GM13977 (cell line): Measurements from ENCODE around the gene WRAP73.

ENCODE experiments used
- DNase-seq: peaks from one replicate; pipeline ENCODE4 v3.0.0; 2012; ENCODE audit warnings: low spot score
- in situ Hi-C: fragments of 300-500 bp; cut with MboI; formaldehyde crosslinking; loops from one replicate; pipeline ENCODE4 v1.12.0; 2022; ENCODE audit warnings: low sequenced_read_pairs, low pct_unique_long_range_greater_than_20kb, mixed read lengths, inconsistent platforms; ENCODE audit not compliant: unreplicated experiment
- TF ChIP-seq, protein P1 (sequence below): IDR thresholded peaks from 2 replicates; pipeline ENCODE4 v1.5.1; 2012; ENCODE audit warnings: mild to moderate bottlenecking, control low read depth; ENCODE audit not compliant: insufficient read depth; ENCODE audit errors: extremely low read depth, missing control alignments

WRAP73 gene

DNA sequence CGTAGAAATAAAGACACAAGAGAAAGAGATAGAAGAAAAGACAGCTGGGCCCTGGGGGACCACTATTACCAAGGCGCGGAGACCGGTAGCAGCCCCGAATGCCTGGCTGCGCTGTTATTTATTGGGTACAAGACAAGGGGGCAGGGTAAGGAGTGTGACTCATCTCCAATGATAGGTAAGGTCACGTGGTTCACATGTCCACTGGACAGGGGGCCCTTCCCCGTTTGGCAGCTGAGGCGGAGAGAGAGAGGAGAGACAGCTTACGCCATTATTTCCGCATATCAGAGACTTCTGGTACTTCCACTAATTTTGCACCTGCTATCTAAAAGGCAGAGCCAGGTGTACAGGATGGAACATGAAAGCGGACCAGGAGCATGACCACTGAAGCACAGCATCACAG, 29.2 kb downstream of the WRAP73 start:
- in situ Hi-C loops: no loop called here
- DNase-seq: no peak
- TF ChIP-seq, protein P1, sequence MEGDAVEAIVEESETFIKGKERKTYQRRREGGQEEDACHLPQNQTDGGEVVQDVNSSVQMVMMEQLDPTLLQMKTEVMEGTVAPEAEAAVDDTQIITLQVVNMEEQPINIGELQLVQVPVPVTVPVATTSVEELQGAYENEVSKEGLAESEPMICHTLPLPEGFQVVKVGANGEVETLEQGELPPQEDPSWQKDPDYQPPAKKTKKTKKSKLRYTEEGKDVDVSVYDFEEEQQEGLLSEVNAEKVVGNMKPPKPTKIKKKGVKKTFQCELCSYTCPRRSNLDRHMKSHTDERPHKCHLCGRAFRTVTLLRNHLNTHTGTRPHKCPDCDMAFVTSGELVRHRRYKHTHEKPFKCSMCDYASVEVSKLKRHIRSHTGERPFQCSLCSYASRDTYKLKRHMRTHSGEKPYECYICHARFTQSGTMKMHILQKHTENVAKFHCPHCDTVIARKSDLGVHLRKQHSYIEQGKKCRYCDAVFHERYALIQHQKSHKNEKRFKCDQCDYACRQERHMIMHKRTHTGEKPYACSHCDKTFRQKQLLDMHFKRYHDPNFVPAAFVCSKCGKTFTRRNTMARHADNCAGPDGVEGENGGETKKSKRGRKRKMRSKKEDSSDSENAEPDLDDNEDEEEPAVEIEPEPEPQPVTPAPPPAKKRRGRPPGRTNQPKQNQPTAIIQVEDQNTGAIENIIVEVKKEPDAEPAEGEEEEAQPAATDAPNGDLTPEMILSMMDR: no peak

DNA sequence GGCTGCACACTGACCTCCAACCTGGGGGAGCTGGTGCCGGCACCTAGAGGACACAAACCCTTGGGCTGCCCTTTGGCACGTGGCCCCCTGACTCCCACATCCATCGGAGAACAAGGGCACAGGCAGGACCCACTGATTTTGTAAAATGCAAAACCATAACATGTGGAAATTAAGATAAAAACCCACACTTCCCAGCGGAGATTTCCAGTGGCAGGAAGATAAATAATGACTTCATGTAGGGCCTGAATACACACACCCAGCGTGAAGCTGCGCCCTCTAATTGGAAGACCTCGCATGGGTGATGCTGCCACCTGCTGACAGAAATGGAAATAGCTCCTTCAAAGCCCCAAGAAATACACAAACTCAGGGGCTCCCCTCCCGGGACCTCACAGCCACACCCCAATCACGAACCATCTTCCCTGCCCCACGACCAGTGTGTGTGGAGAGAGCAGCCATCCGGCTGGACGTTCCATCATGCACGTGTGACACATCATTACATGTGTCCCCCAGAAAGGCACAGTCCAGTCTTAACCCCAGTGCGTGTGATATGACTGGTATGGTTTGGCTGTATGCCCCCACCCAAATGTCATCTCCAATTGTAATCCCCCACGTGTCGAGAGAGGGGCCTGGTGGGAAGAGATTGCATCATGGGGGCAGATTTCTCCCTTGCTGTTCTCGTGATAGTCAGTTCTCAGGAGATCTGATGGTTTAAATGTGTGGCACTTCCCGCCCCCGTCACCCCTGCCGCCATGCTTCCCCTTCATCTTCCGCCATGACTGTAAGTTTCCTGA, 30.8 kb downstream of the WRAP73 start:
- TF ChIP-seq, protein P1: peak; percentile 81
- in situ Hi-C loops: no loop called here
- peak; percentile 89 for DNase-seq

DNA sequence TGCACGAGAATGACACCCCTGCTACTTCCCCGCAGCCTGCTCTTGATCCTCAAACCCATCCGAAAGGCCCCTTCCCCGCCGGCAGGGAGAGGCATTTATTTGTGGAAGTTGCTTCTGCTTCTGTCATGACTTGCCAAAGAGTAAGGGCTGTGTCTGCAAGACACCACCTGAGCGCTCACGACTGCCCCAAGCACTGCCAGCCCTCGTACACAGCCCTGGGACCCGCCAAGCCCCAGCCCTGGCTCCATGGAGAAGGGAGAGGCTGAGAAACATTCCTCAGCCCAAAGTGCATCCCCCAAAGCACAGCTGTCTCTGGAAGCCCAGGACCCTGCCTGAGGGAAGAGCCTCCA, 31.4 kb downstream of the WRAP73 start:
- in situ Hi-C loops: no loop called here
- no peak for DNase-seq
- TF ChIP-seq, protein P1: no peak

DNA sequence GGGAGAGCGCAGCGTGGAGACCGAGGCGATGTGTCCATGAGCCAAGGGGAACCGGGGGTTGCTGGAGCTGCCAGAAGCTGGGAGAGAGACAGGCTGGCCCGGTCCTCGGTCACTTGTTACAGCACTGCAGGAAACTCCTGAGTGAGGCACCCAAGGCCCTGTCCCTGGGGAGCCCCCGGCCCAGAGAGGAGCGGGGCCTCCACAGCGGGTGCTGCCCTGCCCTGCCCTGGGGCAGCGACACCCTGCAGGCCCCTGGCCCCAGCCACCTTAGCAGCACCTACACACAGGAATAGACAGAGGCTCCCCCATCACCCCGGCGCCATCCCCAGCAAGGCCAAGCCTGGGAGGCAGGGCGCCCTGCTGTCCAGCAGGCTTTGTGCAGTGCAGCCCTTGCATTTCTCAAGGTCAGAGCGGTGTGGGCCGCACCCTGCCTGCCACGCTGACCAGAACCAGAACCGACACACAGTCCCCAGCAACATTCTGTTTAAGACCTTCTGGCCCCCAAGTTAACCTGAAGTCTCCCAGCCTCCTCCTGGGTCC, 32.0 kb downstream of the WRAP73 start:
- in situ Hi-C loops: no loop called here
- DNase-seq: no peak
- TF ChIP-seq, protein P1: no peak

DNA sequence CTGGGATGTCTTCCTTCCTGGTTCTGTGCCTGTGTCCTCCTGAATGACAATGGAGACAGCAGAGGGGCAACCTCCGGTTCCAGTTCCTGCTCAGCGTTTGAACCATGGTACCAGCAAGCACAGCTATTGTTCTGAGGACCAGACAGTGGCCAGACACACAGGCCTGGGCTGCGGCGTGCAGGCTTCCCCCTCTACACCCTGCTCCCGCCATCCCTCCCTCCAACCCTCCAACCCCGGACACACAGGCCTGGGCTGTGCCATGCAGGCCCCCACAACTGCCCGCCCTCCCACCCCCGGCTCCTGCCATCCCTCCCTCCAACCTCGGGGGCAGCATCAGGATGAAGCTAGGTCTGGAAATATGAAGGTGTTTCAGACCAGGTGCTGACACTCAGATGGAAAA, 33.0 kb downstream of the WRAP73 start:
- TF ChIP-seq, protein P1: no peak
- in situ Hi-C loops: no loop called here
- DNase-seq: no peak

DNA sequence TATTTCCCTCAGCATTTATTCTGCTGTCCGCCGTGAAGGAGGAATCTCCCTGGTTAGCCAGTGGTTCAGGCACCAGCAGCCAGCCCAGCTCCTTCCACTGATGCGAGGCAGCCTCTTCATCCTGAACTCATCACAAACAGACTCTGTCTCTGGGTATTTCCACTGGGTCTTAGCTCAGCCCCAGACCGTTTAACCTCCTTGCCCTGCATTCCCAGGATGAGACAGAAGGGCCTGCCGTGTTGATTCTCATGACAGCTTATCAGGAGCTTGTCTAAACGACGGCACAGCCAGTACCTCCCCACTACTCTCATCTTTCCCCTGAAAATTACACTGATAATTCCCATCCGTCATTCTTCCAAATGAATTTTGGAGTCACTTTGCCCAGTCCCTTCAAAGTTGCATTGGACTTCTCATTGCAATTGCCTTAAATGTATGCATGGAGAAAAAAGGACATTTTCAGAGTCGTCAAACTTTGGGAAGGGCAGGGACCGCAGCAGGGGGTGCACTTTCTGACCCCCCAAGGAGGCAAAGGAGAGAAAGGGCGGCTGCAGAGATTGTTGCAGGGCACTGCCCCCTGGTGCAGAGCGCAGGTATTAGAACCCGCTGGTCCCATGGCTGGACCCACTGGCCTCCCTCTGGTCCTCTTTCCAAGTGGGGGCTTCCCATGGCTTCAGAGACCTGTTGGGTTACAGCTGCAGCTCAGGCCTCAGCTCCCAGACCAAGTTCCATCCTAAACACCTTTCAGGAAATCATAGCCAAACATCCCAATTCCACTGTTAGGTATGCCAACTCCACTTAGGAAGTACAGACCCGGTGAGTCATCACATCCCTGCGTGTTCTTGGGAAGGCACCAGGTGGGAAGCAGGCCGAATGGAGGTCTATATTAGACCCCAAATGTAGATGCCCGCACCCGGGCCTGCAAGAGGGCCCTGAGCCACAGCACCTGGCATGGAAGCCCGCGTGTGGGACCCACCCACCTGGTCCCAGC, 34.9 kb downstream of the WRAP73 start:
- TF ChIP-seq, protein P1: peak; percentile 44
- in situ Hi-C loops: no loop called here
- no peak for DNase-seq
